CD4-positive, CD25-positive, alpha-beta regulatory T cell (primary cell): Measurements from ENCODE around the gene SNX20. TPM values are rescaled to one million over a fixed set of nuclear protein-coding genes. Genes with fewer than 3 reads are reported as not detected.

Source experiments
- ATAC-seq, 2 donors: fragments of 150-1000 bp; cut with Tn5 transposase; one replicate each; pipeline ENCODE4 v1.10.0; 2021; ENCODE audit warnings: low read depth in 2 of 2, moderate number of reproducible peaks in 2 of 2, moderate library complexity in 1 of 2
- DNase-seq, 3 donors: peaks; one replicate each; pipeline versions ENCODE4 v3.0.0 to v3.0.0-alpha.2; 2012 to 2022; ENCODE audit warnings: mixed read lengths in 1 of 3
- H3K27ac ChIP-seq: one replicate; pipeline ENCODE4 v1.7.0; 2013; ENCODE audit warnings: mild to moderate bottlenecking, low read length; ENCODE audit not compliant: insufficient read depth, poor library complexity, severe bottlenecking
- H3K27me3 ChIP-seq: one replicate; pipeline ENCODE4 v1.7.0; 2013; ENCODE audit warnings: low read length; ENCODE audit not compliant: control insufficient read depth, insufficient read depth
- H3K36me3 ChIP-seq: one replicate; pipeline ENCODE4 v1.7.0; 2013; ENCODE audit warnings: mild to moderate bottlenecking, low read length, moderate library complexity; ENCODE audit not compliant: control insufficient read depth, insufficient read depth
- H3K4me1 ChIP-seq: 2 replicates; pipeline ENCODE4 v1.7.0; 2013; ENCODE audit warnings: mild to moderate bottlenecking, low read length; ENCODE audit not compliant: insufficient read depth, control insufficient read depth, poor library complexity, severe bottlenecking
- H3K4me3 ChIP-seq: one replicate; pipeline ENCODE4 v1.7.0; 2013; ENCODE audit warnings: low read depth, mild to moderate bottlenecking, low read length, moderate library complexity
- H3K9me3 ChIP-seq, 2 experiments: 1 replicate in 1 of 2; 2 replicates in 1 of 2; pipeline ENCODE4 v1.7.0; 2013; ENCODE audit warnings: low read length in 2 of 2, mild to moderate bottlenecking in 1 of 2, moderate library complexity in 1 of 2; ENCODE audit not compliant: control insufficient read depth in 2 of 2
- H3K27ac Mint-ChIP-seq, 3 donors: one replicate each; pipeline ENCODE4 v1.8.0; 2020 to 2022; ENCODE audit warnings: mild to moderate bottlenecking in 3 of 3, mixed read lengths in 3 of 3, moderate library complexity in 2 of 3
- H3K27me3 Mint-ChIP-seq: one replicate; pipeline ENCODE4 v1.8.0; 2022; ENCODE audit warnings: mild to moderate bottlenecking, mixed read lengths
- H3K36me3 Mint-ChIP-seq: one replicate; pipeline ENCODE4 v1.8.0; 2020; ENCODE audit warnings: mixed read lengths
- H3K4me1 Mint-ChIP-seq, 4 donors: one replicate each; pipeline ENCODE4 v1.8.0; 2020 to 2022; ENCODE audit warnings: mixed read lengths in 4 of 4, mild to moderate bottlenecking in 1 of 4
- H3K4me3 Mint-ChIP-seq, 4 donors: one replicate each; pipeline ENCODE4 v1.8.0; 2020 to 2022; ENCODE audit warnings: mild to moderate bottlenecking in 4 of 4, mixed read lengths in 4 of 4, moderate library complexity in 3 of 4
- H3K9me3 Mint-ChIP-seq, 7 donors: one replicate each; pipeline ENCODE4 v1.8.0; 2020 to 2022; ENCODE audit warnings: mixed read lengths in 7 of 7, mild to moderate bottlenecking in 3 of 7, moderate library complexity in 2 of 7
- polyA plus RNA-seq, 4 donors: library from polyadenylated mRNA; unstranded; fragments of 300-500 nt; fragmentation: Illumina TruSeq; gene quantifications; one replicate each; pipeline ENCODE4 v1.2.3, GENCODE V29; 2021
- total RNA-seq: library from RNA; stranded (reverse); gene quantifications from one replicate; pipeline ENCODE4 v1.2.3, GENCODE V29; 2022

The SNX20 gene
- total and polyA plus RNA-seq, 5 donors from 2014 or later, result 69.2 to 173 (median 130) TPM

GRCh38 chr16:50664270-50664669 lies 16.8 kb downstream of the SNX20 start:
- Histone ChIP-seq H3K27me3 (no peaks in the 10 kb centered on the region), H3K4me3 (no peak overlapping the region), H3K36me3 (peaks cover 15% of the 10 kb centered on the region), H3K4me1 (peaks cover 30% of the 10 kb centered on the region), H3K9me3 (no peaks in the 10 kb centered on the region), H3K27ac (no peak overlapping the region)
- H3K36me3 Mint-ChIP-seq, result peaks cover 23% of the 10 kb centered on the region
- DNase-seq, result no peak
- no peak for ATAC-seq
- peaks cover 0 to 3% (median 0%) of the 10 kb centered on the region in 7 donors for H3K9me3 Mint-ChIP-seq
- H3K4me3 Mint-ChIP-seq, result peak overlapping the region in 2 of 4 donors; percentile 82 to 83
- H3K27ac Mint-ChIP-seq, result peak overlapping the region in 2 of 3 donors; percentile 23 to 94
- H3K27me3 Mint-ChIP-seq, result no peaks in the 10 kb centered on the region
- peaks cover 17 to 39% (median 21%) of the 10 kb centered on the region in 4 donors for H3K4me1 Mint-ChIP-seq

GRCh38 chr16:50662306-50662940 lies 18.7 kb downstream of the SNX20 start:
- Histone ChIP-seq H3K4me1 (peaks cover 26% of the 10 kb centered on the region), H3K27me3 (no peaks in the 10 kb centered on the region), H3K4me3 (no peak overlapping the region), H3K27ac (no peak overlapping the region), H3K9me3 (no peaks in the 10 kb centered on the region), H3K36me3 (no peaks in the 10 kb centered on the region)
- Mint-ChIP-seq H3K27me3 (no peaks in the 10 kb centered on the region), H3K4me3 (no peak overlapping the region), H3K36me3 (peaks cover 9% of the 10 kb centered on the region), H3K4me1 (peaks cover 9 to 27% (median 15%) of the 10 kb centered on the region in 4 donors), H3K9me3 (no peaks in the 10 kb centered on the region), H3K27ac (peak overlapping the region in 1 of 3 donors; percentile 46)
- ATAC-seq (no peak), DNase-seq (no peak)

GRCh38 chr16:50659806-50660205 lies 21.3 kb downstream of the SNX20 start:
- DNase-seq (no peak), ATAC-seq (no peak)
- H3K9me3 Mint-ChIP-seq, result peaks cover 0 to 1% (median 0%) of the 10 kb centered on the region in 7 donors
- H3K36me3 ChIP-seq, result no peaks in the 10 kb centered on the region
- peaks cover 1% of the 10 kb centered on the region for H3K4me1 ChIP-seq
- H3K4me3 ChIP-seq, result no peak overlapping the region
- H3K4me1 Mint-ChIP-seq, result peaks cover 0 to 4% (median 0%) of the 10 kb centered on the region in 4 donors
- H3K27ac Mint-ChIP-seq, result no peak overlapping the region
- peaks cover 11% of the 10 kb centered on the region for H3K36me3 Mint-ChIP-seq
- H3K27ac ChIP-seq, result no peak overlapping the region
- H3K27me3 ChIP-seq, result no peaks in the 10 kb centered on the region
- no peak overlapping the region for H3K4me3 Mint-ChIP-seq
- H3K27me3 Mint-ChIP-seq, result no peaks in the 10 kb centered on the region
- H3K9me3 ChIP-seq, result no peaks in the 10 kb centered on the region

GRCh38 chr16:50657241-50657640 lies 23.9 kb downstream of the SNX20 start:
- no peaks in the 10 kb centered on the region for H3K27me3 ChIP-seq
- no peaks in the 10 kb centered on the region for H3K36me3 ChIP-seq
- Mint-ChIP-seq H3K36me3 (peaks cover 15% of the 10 kb centered on the region), H3K4me3 (no peak overlapping the region), H3K9me3 (peaks cover 0 to 1% (median 0%) of the 10 kb centered on the region in 7 donors), H3K27me3 (no peaks in the 10 kb centered on the region), H3K27ac (no peak overlapping the region), H3K4me1 (no peaks in the 10 kb centered on the region)
- DNase-seq (no peak), ATAC-seq (no peak)
- H3K4me3 ChIP-seq, result no peak overlapping the region
- no peak overlapping the region for H3K27ac ChIP-seq
- no peaks in the 10 kb centered on the region for H3K4me1 ChIP-seq
- H3K9me3 ChIP-seq, result no peaks in the 10 kb centered on the region

GRCh38 chr16:50655558-50656055 lies 25.5 kb downstream of the SNX20 start:
- Mint-ChIP-seq H3K36me3 (peaks cover 12% of the 10 kb centered on the region), H3K4me3 (no peak overlapping the region), H3K4me1 (no peaks in the 10 kb centered on the region), H3K27me3 (no peaks in the 10 kb centered on the region), H3K27ac (no peak overlapping the region), H3K9me3 (peaks cover 0 to 1% (median 0%) of the 10 kb centered on the region in 7 donors)
- no peak for ATAC-seq
- no peaks in the 10 kb centered on the region for H3K27me3 ChIP-seq
- no peaks in the 10 kb centered on the region for H3K9me3 ChIP-seq
- no peaks in the 10 kb centered on the region for H3K4me1 ChIP-seq
- H3K36me3 ChIP-seq, result no peaks in the 10 kb centered on the region
- no peak overlapping the region for H3K4me3 ChIP-seq
- DNase-seq, result no peak
- H3K27ac ChIP-seq, result no peak overlapping the region

GRCh38 chr16:50653633-50654519 lies 27.2 kb downstream of the SNX20 start:
- no peak overlapping the region for H3K27ac Mint-ChIP-seq
- peaks cover 0 to 1% (median 0%) of the 10 kb centered on the region in 7 donors for H3K9me3 Mint-ChIP-seq
- no peaks in the 10 kb centered on the region for H3K4me1 Mint-ChIP-seq
- DNase-seq (no peak), ATAC-seq (no peak)
- H3K36me3 ChIP-seq, result no peaks in the 10 kb centered on the region
- H3K9me3 ChIP-seq, result no peaks in the 10 kb centered on the region
- no peaks in the 10 kb centered on the region for H3K27me3 Mint-ChIP-seq
- H3K27ac ChIP-seq, result no peak overlapping the region
- no peak overlapping the region for H3K4me3 ChIP-seq
- H3K36me3 Mint-ChIP-seq, result peaks cover 12% of the 10 kb centered on the region
- H3K4me1 ChIP-seq, result no peaks in the 10 kb centered on the region
- no peak overlapping the region for H3K4me3 Mint-ChIP-seq
- H3K27me3 ChIP-seq, result no peaks in the 10 kb centered on the region

- Mint-ChIP-seq H3K4me3 (no peak overlapping the region), H3K27me3 (no peaks in the 10 kb centered on the region), H3K36me3 (peaks cover 18% of the 10 kb centered on the region), H3K27ac (no peak overlapping the region), H3K4me1 (peaks cover 0 to 5% (median 0%) of the 10 kb centered on the region in 4 donors), H3K9me3 (peaks cover 0 to 1% (median 0%) of the 10 kb centered on the region in 7 donors)
- no peak for DNase-seq
- ATAC-seq, result no peak
- Histone ChIP-seq H3K27ac (no peak overlapping the region), H3K36me3 (no peaks in the 10 kb centered on the region), H3K27me3 (no peaks in the 10 kb centered on the region), H3K4me1 (no peaks in the 10 kb centered on the region), H3K9me3 (no peaks in the 10 kb centered on the region), H3K4me3 (no peak overlapping the region)
Observed at GRCh38 chr16:50652836-50653425, 28.2 kb downstream of the SNX20 start.
